ENCODE data around the gene PAQR7. TPM values are rescaled to one million over a fixed set of nuclear protein-coding genes. Genes with fewer than 3 reads are reported as not detected.

Gene PAQR7
- total RNA-seq, 3 donors from 2014 or later = 4.2 to 8.2 (median 7.2) TPM

- peak in 1 of 2 donors; percentile 46 for DNase-seq (ENCODE audit: low spot score in 2 of 2)
- TF ChIP-seq POLR2A (IDR thresholded peaks at IDR 0.05) (no peak), CTCF (IDR thresholded peaks at IDR 0.05) (no peak), POLR2AphosphoS5 (IDR thresholded peaks at IDR 0.05) (peak in 1 of 3 donors; percentile 18)
These were observed 55.0 kb downstream of the PAQR7 start for GRCh38 chr1:25820247-25821111.

GRCh38 chr1:25819491-25820246 is 55.8 kb downstream of the PAQR7 start, which contains the start of gene MTFR1L:
Gene MTFR1L (plus strand): TSS chr1:25819954. CDS start chr1:25823105, 3,151 bp downstream.
- Histone ChIP-seq H3K27ac (peak within 1 kb of the TSS; percentile 93 to 95), H3K4me1 (peaks cover 7 to 22% of the 10 kb centered on the region in 2 donors), H3K27me3 (no peaks in the 10 kb centered on the region), H3K9me3 (no peaks in the 10 kb centered on the region), H3K4me3 (peak within 1 kb of the TSS; percentile 68 to 90 (median 88)), H3K36me3 (no peaks in the 10 kb centered on the region)
- TF ChIP-seq POLR2A (IDR thresholded peaks at IDR 0.05) = peak; percentile 96
- TF ChIP-seq CTCF (IDR thresholded peaks at IDR 0.05) = no peak
- TF ChIP-seq POLR2AphosphoS5 (IDR thresholded peaks at IDR 0.05) = peak; percentile 87 to 97 (median 94)
- intact Hi-C loops (cut with DNase I; ENCODE audit: low total_unique reads) = no loop called here
- DNase-seq (ENCODE audit: low spot score in 2 of 2) = peak; percentile 83 to 91

More at GRCh38 chr1:25820247-25821111, 55.0 kb downstream of the PAQR7 start:
- peaks cover 7 to 22% of the 10 kb centered on the region in 2 donors for H3K4me1 ChIP-seq
- H3K27ac ChIP-seq = peak overlapping the region; percentile 93 to 95
- H3K4me3 ChIP-seq = peak overlapping the region; percentile 68 to 90 (median 88)
- H3K36me3 ChIP-seq = no peaks in the 10 kb centered on the region
- intact Hi-C loops (cut with DNase I; ENCODE audit: low total_unique reads) = no loop called here
- no peaks in the 10 kb centered on the region for H3K9me3 ChIP-seq
- H3K27me3 ChIP-seq = no peaks in the 10 kb centered on the region

GRCh38 chr1:25818569-25818968 is 56.9 kb downstream of the PAQR7 start:
- Histone ChIP-seq H3K36me3 (no peaks in the 10 kb centered on the region), H3K27ac (peak overlapping the region in 1 of 2 donors; percentile 95), H3K4me3 (peak overlapping the region in 2 of 3 donors; percentile 68 to 88), H3K4me1 (peaks cover 7 to 22% of the 10 kb centered on the region in 2 donors), H3K9me3 (no peaks in the 10 kb centered on the region), H3K27me3 (no peaks in the 10 kb centered on the region)
- TF ChIP-seq POLR2A (IDR thresholded peaks at IDR 0.05) (no peak), CTCF (IDR thresholded peaks at IDR 0.05) (no peak), POLR2AphosphoS5 (IDR thresholded peaks at IDR 0.05) (no peak)
- DNase-seq (ENCODE audit: low spot score in 2 of 2) = no peak
- intact Hi-C loops (cut with DNase I; ENCODE audit: low total_unique reads) = no loop called here

GRCh38 chr1:25817840-25818501 is 57.5 kb downstream of the PAQR7 start:
- DNase-seq (ENCODE audit: low spot score in 2 of 2) = no peak
- Histone ChIP-seq H3K9me3 (no peaks in the 10 kb centered on the region), H3K27me3 (no peaks in the 10 kb centered on the region), H3K4me1 (peaks cover 7 to 22% of the 10 kb centered on the region in 2 donors), H3K4me3 (no peak overlapping the region), H3K36me3 (no peaks in the 10 kb centered on the region), H3K27ac (peak overlapping the region in 1 of 2 donors; percentile 57)
- TF ChIP-seq POLR2AphosphoS5 (IDR thresholded peaks at IDR 0.05) (no peak), CTCF (IDR thresholded peaks at IDR 0.05) (no peak), POLR2A (IDR thresholded peaks at IDR 0.05) (no peak)
- intact Hi-C loops (cut with DNase I; ENCODE audit: low total_unique reads) = no loop called here
